Spleen (tissue), 11 donors: ENCODE results near the gene VIPR1. TPM values are rescaled to one million over a fixed set of nuclear protein-coding genes. Genes with fewer than 3 reads are reported as not detected.

Experiments used
- DNase-seq: peaks from one replicate; pipeline ENCODE4 v3.0.0-alpha.2; 2020
- H3K27ac ChIP-seq, 8 donors: fragments of 200-600 bp; sonication (generic) in 7 of 8; 1 replicate in 4 of 8; 2 replicates in 4 of 8; pipeline versions ENCODE4 v1.5.0 to v1.8.0; 2016 to 2021; ENCODE audit warnings: inconsistent platforms in 4 of 8, mild to moderate bottlenecking in 4 of 8, moderate library complexity in 1 of 8
- H3K27me3 ChIP-seq, 7 donors: fragments of 200-600 bp; sonication (generic) in 6 of 7; replicated peaks in 1 of 7; 1 replicate in 4 of 7; 2 replicates in 3 of 7; pipeline versions ENCODE4 v1.5.0 to v1.8.0; 2016 to 2021; ENCODE audit warnings: inconsistent platforms in 3 of 7, mild to moderate bottlenecking in 1 of 7
- H3K36me3 ChIP-seq, 6 donors: fragments of 200-600 bp; sonication (generic) in 5 of 6; 1 replicate in 4 of 6; 2 replicates in 2 of 6; pipeline versions ENCODE4 v1.5.0 to v1.8.0; 2016 to 2021; ENCODE audit warnings: inconsistent platforms in 2 of 6
- H3K4me1 ChIP-seq, 6 donors: fragments of 200-600 bp; sonication (generic) in 5 of 6; 1 replicate in 3 of 6; 2 replicates in 3 of 6; pipeline versions ENCODE4 v1.5.0 to v1.8.0; 2016 to 2021; ENCODE audit warnings: inconsistent platforms in 3 of 6
- H3K4me3 ChIP-seq, 8 donors: fragments of 200-600 bp; sonication (generic) in 7 of 8; 1 replicate in 4 of 8; 2 replicates in 4 of 8; pipeline versions ENCODE4 v1.5.0 to v1.8.0; 2016 to 2021; ENCODE audit warnings: inconsistent platforms in 4 of 8, mild to moderate bottlenecking in 4 of 8, moderate library complexity in 2 of 8
- H3K9me3 ChIP-seq, 8 donors: fragments of 200-600 bp; sonication (generic) in 7 of 8; 1 replicate in 4 of 8; 2 replicates in 4 of 8; pipeline versions ENCODE4 v1.5.0 to v1.8.0; 2016 to 2021; ENCODE audit warnings: inconsistent platforms in 4 of 8
- CTCF ChIP-seq, 11 experiments: fragments of 200-600 bp in 7 of 11; fragments of 450-650 bp in 4 of 11; sonication (generic) in 4 of 11; IDR thresholded peaks in 8 of 11; conservative IDR thresholded peaks in 3 of 11; 1 replicate in 7 of 11; 2 replicates in 4 of 11; pipeline versions ENCODE4 v1.4.0 to v1.8.0; 2016 to 2021; ENCODE audit warnings: antibody characterized with exemption in 11 of 11, inconsistent platforms in 4 of 11, mild to moderate bottlenecking in 1 of 11
- POLR2A ChIP-seq, 3 donors: fragments of 450-650 bp; IDR thresholded peaks; one replicate each; pipeline ENCODE4 v1.5.1; 2017; ENCODE audit warnings: antibody characterized with exemption in 3 of 3, mild to moderate bottlenecking in 1 of 3
- POLR2AphosphoS5 ChIP-seq, 3 donors: sonication (generic); formaldehyde crosslinking; IDR thresholded peaks; one replicate each; pipeline ENCODE4 v1.5.1; 2017; ENCODE audit warnings: antibody characterized with exemption in 3 of 3
- WGBS, 5 donors: extraction: QIAGEN DNeasy Blood & Tissue Kit in 3 of 5; methylation state at CpG; one replicate each; pipeline versions ENCODE4 v1.1.5 to v1.1.7; 2013 to 2018; 5-methylcytosine and 5-hydroxymethylcytosine counted together
- intact Hi-C: fragments of 100-400 bp; cut with DNase I; formaldehyde crosslinking; loops from one replicate; pipeline ENCODE4 v1.15.0; 2023; ENCODE audit warnings: low total_unique reads
- polyA plus RNA-seq, 3 donors: library from polyadenylated mRNA; stranded (reverse); fragments of 200-250 nt; gene quantifications; one replicate each; pipeline ENCODE4 v1.2.1, GENCODE V29; 2013
- total RNA-seq, 7 donors: library from RNA; depleted of rRNA in 3 of 7; stranded (reverse); fragments of >200 nt in 3 of 7; fragmentation: NEBNext Ultra II Directional in 4 of 7; extraction: Animal tissue kit (Norgen Biotek cat#: 25700) in 4 of 7; gene quantifications; one replicate each; pipeline versions ENCODE4 v1.1.0 to v1.2.1, GENCODE V29; 2016 to 2021
- donor health status: healthy with polysubstance abuse.
- donor health status: DM: no; HTN: no; CAD: no; lungs with moderate emphysema.
- donor health status: DM: no; HTN: no; CAD: no.
- donor health status: Bipolar disorder and iron deficiency.
- donor health status: healthy.
- donor health status: DM: no; HTN: no; CAD: no.
- donor health status: DM: yes; HTN: yes; CAD: no.

The VIPR1 gene
- total and polyA plus RNA-seq, 10 donors, result 2.0 to 16.3 (median 10.3) TPM

GRCh38 chr3:42488687-42489086 is 13.8 kb upstream of the VIPR1 start:
- intact Hi-C loops, result no loop called here
- no peak for TF ChIP-seq CTCF (IDR thresholded peaks at IDR 0.05 in 8 of 11, conservative IDR thresholded peaks at IDR 0.05 in 3 of 11)
- no peak for TF ChIP-seq POLR2A (IDR thresholded peaks at IDR 0.05)
- no peak for TF ChIP-seq POLR2AphosphoS5 (IDR thresholded peaks at IDR 0.05)
- Histone ChIP-seq H3K27ac (no peak overlapping the region), H3K9me3 (peaks cover 0 to 3% (median 0%) of the 10 kb centered on the region in 8 donors), H3K4me1 (peaks cover 0 to 33% (median 13%) of the 10 kb centered on the region in 6 donors), H3K4me3 (no peak overlapping the region), H3K36me3 (no peaks in the 10 kb centered on the region), H3K27me3 (no peaks in the 10 kb centered on the region)
- no peak for DNase-seq
- 92 to 96% (median 94%) methylated on average over 4 of the region's 4 CpGs for WGBS, 5 donors

- Histone ChIP-seq H3K4me3 (no peak overlapping the region), H3K27me3 (no peaks in the 10 kb centered on the region), H3K4me1 (peaks cover 0 to 33% (median 13%) of the 10 kb centered on the region in 6 donors), H3K36me3 (no peaks in the 10 kb centered on the region), H3K9me3 (peaks cover 0 to 3% (median 0%) of the 10 kb centered on the region in 8 donors), H3K27ac (peak overlapping the region in 2 of 8 donors; percentile 24 to 30)
- intact Hi-C loops, result no loop called here
- DNase-seq, result no peak
- WGBS, 5 donors, result 92 to 98% (median 94%) methylated on average over 7 to 10 of the region's 10 CpGs
- TF ChIP-seq POLR2AphosphoS5 (IDR thresholded peaks at IDR 0.05) (no peak), POLR2A (IDR thresholded peaks at IDR 0.05) (no peak), CTCF (IDR thresholded peaks at IDR 0.05 in 8 of 11, conservative IDR thresholded peaks at IDR 0.05 in 3 of 11) (no peak)
Measured at GRCh38 chr3:42489116-42489936, 13.1 kb upstream of the VIPR1 start.

- H3K36me3 ChIP-seq, result no peaks in the 10 kb centered on the region
- TF ChIP-seq CTCF (IDR thresholded peaks at IDR 0.05 in 8 of 11, conservative IDR thresholded peaks at IDR 0.05 in 3 of 11), result no peak
- no peak for TF ChIP-seq POLR2A (IDR thresholded peaks at IDR 0.05)
- no peak for TF ChIP-seq POLR2AphosphoS5 (IDR thresholded peaks at IDR 0.05)
- no peak overlapping the region for H3K4me3 ChIP-seq
- H3K9me3 ChIP-seq, result peaks cover 0 to 3% (median 0%) of the 10 kb centered on the region in 8 donors
- DNase-seq, result no peak
- peaks cover 0 to 33% (median 13%) of the 10 kb centered on the region in 6 donors for H3K4me1 ChIP-seq
- WGBS, 5 donors, result 86 to 91% (median 88%) methylated on average over 3 of the region's 3 CpGs
- intact Hi-C loops, result no loop called here
- no peaks in the 10 kb centered on the region for H3K27me3 ChIP-seq
- H3K27ac ChIP-seq, result peak overlapping the region in 3 of 8 donors; percentile 24 to 30 (median 27)
Measured at GRCh38 chr3:42489937-42490227, 12.6 kb upstream of the VIPR1 start.

GRCh38 chr3:42490243-42490642 is 12.2 kb upstream of the VIPR1 start:
- H3K27ac ChIP-seq, result peak overlapping the region in 3 of 8 donors; percentile 24 to 30 (median 27)
- H3K27me3 ChIP-seq, result no peaks in the 10 kb centered on the region
- WGBS, 5 donors, result 47 to 74% (median 64%) methylated on average over 5 of the region's 5 CpGs
- peaks cover 0 to 3% (median 0%) of the 10 kb centered on the region in 8 donors for H3K9me3 ChIP-seq
- DNase-seq, result no peak
- H3K4me1 ChIP-seq, result peaks cover 0 to 33% (median 13%) of the 10 kb centered on the region in 6 donors
- no peak for TF ChIP-seq POLR2A (IDR thresholded peaks at IDR 0.05)
- TF ChIP-seq POLR2AphosphoS5 (IDR thresholded peaks at IDR 0.05), result peak in 1 of 3 donors; percentile 23
- TF ChIP-seq CTCF (IDR thresholded peaks at IDR 0.05 in 8 of 11, conservative IDR thresholded peaks at IDR 0.05 in 3 of 11), result no peak
- no peaks in the 10 kb centered on the region for H3K36me3 ChIP-seq
- no peak overlapping the region for H3K4me3 ChIP-seq
- intact Hi-C loops, result no loop called here
